Measurements from ENCODE around the gene CEP131. TPM values are rescaled to one million over a fixed set of nuclear protein-coding genes. Genes with fewer than 3 reads are reported as not detected.
A peak's percentile ranks its signal among the peaks of the same experiment; 100 is the strongest.

The CEP131 gene
- 5.4 TPM for total RNA-seq

DNA sequence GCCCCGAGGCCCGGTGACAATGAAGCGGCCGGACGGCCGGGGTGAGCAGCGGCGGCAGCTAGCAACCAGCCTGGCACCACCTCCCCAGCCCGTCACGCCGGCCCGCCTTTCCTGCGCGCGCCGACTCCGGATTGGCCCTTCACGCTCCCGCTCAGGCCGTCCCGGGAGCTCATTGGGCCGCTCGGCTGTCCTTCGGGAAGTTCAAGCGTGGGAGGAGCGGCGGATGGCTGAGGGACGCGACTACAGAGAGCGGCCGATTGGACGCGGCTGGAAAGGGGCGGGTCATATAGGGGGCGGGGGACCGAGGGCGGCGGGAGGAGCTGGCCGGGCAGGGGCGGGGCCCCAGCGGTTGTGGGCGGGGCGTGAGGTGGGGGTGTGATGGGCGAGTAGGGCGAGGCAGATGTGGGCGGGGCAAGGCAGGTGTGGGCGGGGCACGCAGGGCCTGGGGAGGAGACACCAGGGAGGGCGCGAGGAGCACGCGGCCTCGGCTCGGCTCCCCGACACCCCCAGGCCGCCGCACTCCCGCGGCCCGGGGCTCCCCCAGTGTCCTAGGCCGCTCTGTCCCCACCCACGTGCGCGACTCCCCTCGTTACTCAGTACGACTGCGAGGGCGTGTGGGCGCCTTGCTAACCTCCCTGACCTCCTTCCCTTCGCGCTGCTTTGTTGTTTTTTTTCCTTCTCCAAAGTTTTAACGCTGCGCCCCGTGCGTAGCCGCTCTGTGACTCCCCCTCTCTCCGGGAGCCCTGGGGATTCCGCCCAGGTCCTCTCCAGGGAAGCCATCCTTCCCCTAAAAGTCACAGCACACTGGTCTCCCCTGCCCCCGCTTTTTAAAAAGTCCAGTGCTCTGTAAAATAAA is at the start of gene CEP131:
CEP131 (minus strand) TSS at position 60 of the 856 bp plus-strand sequence. CDS start 2,909 bp downstream, outside the sequence.
- peak; percentile 99 for DNase-seq (ENCODE audit: low spot score)

DNA sequence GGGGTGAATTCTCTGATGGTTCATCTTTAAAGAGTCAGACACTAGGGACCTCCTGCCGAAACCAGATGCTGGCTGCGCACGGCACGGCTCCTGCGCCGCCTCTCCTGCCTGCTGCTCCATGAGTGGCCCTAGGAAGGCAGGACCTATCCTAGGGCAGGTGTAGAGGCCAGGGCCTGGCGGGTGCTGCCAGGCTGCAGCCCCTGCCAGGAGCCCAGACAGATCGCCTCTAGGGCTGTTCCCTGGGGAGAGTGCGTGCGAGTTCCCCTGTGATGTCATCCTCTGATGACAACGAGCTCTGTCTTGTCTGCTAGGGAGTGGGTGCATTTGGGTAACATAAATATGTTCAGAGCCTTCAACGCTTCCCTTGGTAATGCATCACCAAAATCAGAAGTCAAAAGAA is 48.5 kb upstream of the CEP131 start:
- DNase-seq (ENCODE audit: low spot score): no peak

DNA sequence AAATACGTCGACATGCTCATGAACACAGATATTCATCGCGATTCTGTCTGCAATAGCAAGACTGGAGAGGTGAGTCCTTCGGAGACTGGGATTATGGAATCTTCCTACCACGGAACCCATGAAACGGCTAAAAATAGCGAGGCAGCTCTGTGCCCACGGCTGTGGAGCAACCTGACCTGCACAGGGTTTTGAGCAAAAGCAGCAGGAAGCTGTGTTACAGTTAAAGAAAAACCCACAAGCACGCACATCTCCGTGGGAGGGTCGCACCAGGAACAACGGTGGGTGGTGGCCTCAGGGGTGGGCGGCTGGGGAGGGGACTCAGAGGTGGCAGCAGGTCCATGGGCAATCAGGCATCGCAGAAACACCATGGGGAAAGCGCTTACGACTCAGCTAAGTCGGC is 47.5 kb upstream of the CEP131 start:
- DNase-seq (ENCODE audit: low spot score): no peak

DNA sequence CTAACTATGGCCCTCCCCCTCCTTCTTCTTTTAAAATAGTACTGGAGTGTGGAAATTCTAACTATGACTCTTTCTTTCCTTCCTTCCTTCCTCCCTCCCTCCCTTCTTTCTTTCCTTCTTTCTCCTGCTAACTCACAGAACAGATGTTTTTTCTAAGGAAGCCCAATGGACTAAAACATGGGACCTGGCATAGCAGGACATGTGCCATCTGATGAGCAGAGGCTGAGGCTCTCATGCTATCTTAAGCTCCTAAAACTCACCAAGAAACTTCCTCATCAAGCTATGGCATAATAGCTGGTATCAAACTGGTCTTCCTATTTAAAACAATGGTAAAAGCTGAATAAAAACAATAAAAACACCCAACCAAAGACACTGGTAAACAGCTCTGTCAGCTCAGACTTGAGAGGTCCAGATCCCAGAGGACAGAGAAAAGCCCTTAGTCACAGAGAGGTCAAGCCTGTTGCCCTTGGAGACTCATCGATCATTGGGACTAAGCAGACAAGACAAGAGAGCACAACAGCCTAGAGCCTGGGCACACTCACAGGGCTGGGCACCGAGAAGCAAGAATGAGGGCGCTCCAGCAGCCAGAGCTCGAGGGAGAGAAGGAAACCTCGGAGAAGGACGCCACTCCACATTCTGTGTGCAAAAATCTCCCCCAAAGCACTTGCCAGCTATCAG is 44.8 kb upstream of the CEP131 start:
- no peak for DNase-seq (ENCODE audit: low spot score)

DNA sequence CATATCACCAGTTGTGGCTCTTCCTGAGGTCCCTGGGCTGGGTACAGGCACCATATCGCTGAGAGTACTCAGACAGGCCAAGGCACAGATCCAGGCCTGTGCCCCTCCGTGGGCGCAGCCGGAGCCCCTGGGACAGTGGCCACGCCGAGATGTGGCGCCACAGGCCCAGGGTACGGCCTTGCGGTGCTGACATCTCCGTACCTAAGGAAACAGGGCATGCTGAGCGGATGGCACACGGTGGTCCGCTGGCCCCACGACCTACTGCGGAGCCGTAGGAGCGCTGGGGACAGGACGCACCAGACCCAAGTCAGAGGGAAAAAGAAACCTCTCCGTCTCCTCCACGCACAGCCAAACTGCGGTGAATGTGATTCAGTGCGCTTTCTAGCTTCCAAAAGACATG is 42.8 kb upstream of the CEP131 start:
- DNase-seq (ENCODE audit: low spot score): no peak

DNA sequence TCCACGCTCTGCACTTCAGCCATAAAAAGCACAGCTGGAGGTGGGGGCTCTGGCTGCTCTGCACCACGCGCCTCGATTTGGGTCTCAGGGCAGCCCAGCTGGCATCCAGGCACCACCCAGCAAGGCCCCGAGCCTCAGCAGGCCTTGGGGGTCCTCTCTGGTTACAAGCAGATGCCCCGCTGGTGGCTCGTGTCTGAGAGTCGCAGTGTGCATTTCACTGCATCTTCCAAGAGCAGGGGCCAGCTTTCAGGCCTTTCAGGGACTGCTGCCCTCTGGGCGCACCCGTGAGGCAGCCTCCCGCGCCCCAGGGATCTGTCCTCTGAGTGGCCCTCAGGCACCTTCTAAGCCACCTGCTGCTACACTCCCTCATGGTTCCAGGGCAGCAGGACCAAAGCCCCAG is 41.9 kb upstream of the CEP131 start:
- DNase-seq (ENCODE audit: low spot score): no peak

DNA sequence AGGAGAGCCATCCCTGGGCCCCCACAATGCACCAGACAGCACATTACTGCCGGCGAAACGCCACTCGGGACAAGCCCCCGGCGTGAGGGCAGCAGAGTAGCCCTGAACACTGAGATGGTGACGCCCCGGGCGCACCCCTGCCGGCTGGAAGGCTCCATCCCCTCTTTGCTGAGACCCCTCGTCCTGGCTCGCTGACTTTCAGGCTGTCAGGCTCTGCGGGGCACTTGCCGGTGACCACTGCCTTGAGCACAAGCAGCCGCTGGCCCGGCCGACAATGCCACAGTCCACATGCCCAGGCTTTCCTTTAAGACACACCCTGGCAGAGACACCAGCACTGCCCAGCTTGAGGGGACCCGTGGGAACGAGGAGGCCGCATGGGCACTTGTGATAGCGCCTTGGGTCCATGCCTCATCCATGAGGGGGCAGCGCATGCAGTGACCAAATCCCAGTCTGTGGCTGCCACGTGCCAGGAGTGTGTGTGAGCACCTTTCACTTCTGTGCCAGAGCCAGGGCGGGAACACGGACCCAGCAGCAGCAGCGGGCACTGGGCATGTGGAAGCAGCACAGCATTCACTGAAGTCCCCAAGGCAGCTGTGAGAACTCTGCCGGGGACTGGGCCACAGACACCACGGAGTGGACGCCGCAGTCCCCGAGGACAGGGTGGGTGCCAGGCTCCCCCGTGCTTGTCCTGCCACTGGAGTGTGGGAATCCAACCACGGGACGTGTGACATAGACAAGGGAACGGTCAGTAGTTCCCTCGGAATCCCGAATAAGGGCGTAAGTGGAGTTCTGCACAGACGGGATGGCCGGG is 40.8 kb upstream of the CEP131 start:
- DNase-seq (ENCODE audit: low spot score): no peak

DNA sequence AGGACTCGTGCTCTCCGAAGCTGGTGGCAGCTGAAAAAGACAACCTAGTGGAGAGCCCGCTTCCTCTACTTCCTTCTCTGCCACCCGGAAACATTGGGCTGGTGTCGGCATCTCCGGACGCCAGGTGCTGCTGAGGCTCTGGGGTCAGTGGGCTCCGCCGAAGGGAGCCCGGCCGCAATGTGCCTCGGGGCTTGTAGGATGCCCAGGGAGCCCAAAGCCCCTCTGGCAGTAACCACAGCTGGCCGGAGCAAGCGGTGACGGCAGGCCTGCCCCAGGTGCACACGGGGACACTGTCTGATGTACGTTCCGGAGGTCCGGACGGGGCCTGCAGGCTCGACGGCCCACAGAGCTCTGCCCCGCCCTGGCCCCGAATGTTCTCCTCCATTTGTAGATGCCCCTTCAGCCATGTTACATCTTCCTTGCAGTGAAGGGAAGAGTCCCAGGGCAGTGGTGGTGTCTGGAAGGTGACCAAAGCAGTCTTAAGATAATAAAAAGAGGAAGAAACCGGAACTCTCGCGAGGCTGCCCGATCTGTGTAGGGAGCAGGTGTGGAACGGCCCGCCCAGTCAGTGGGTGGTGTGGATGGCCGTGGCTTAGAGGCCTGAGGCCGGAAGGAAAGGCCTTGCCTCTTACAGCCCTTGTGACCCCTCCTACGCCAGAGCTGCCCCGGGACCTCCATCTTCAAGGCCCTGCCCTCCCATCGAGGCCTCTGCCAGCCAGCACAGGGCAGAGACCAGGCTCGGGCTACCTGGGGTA is 39.0 kb upstream of the CEP131 start:
- DNase-seq (ENCODE audit: low spot score): no peak

DNA sequence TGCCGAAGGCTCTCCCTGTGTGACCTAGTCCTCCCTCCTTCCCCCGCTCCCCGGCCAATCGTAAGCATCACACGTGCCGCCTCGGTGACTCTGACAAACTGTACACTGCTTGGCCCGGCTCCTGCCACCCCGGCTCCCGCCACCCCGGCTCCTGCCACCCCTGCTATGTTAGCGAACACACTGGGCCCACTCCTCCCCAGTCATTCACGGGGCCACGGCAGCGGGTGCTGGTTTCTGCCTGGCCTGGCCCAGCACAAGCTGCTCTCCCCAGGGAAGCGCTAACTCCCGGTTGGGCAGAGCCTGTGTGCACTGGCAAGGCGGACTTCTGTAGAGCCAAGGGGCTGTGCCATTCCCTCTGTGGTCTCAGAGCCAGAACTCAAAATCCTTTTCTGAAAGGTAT is 38.3 kb upstream of the CEP131 start:
- DNase-seq (ENCODE audit: low spot score): no peak

DNA sequence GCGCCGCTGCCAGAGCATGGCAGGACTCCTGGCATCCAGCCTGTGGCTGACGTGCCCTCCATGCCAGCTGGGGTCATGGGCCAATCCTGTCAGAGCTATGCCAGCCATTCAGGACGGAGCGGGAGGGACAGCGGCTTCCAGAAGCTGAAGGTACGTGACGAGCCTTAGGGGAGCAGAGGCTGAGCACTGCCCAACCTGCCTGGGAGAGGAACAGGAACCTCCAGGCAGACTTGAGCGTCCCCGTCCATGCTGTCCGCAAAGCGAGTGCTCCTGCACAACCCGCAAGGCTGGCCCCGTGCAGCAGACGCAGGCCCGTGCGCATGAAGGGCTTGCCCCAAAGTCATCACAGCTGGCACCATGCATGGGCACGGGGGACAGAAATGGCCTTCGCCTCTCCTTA is 37.9 kb upstream of the CEP131 start:
- no peak for DNase-seq (ENCODE audit: low spot score)

DNA sequence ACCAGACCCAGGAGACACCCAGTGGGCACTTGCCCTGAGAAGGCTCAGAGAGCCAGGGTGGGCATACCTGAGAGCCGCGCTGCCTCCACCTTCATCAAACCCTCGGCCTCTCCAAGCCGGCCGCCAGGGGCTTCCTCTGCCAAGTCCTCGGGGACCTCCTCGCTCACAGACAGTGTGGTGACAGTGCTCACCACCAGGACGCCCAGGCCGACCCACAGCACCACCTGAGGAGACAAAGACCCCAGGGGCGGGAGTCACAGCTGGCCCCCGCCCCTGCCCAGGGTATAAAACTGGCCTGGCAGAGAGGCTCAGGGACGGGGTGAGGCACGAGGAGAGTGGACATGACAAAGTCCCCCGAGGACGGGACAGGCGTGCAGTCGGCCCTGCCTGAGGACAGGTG is 37.4 kb upstream of the CEP131 start:
- DNase-seq (ENCODE audit: low spot score): no peak

DNA sequence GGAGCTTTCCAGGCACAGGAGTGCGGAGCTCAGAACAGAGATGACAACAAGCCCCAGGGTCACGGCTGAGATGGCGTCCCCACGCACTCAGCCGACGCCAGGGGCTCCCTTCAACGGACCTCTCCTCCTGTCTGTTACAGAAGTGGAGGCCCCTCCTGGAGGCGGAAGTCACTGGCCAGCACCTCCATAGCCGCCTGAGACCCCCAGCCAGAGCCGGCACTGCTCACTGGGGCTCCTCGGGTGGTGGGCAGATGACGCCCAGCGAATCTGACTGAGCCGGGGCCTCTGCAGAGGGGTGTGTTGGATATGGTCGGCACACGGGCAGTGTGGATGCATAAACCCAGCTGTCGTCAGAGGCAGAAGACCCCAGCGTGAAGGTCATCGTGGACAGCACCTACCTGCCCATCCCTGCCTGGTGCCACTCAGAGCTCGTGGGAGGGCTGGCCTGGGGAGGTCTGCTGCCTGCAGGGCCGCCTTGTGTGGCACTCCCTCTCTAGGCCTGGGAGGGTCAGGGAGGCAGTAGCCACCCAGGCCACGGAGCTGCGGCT is 36.4 kb upstream of the CEP131 start:
- DNase-seq (ENCODE audit: low spot score): no peak

DNA sequence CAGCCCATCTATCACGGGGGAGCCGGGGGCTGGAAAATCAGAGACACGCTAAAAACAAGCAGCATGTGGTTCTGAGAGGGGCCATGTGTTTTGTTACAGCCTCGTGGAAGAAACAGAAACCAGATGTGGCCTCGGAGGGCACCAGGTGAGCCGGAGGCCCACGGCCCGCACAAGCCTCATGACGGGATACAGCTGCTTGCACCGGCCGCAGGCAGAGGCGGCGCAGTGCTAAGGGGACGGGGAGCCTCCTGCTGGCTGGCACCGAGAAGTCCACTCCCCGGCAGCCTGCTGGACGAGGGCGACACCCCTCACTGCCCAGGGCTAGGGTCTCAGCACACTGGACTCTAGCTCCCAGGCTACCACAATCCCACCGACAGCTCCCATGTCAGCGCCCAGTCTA is 35.5 kb upstream of the CEP131 start:
- no peak for DNase-seq (ENCODE audit: low spot score)

DNA sequence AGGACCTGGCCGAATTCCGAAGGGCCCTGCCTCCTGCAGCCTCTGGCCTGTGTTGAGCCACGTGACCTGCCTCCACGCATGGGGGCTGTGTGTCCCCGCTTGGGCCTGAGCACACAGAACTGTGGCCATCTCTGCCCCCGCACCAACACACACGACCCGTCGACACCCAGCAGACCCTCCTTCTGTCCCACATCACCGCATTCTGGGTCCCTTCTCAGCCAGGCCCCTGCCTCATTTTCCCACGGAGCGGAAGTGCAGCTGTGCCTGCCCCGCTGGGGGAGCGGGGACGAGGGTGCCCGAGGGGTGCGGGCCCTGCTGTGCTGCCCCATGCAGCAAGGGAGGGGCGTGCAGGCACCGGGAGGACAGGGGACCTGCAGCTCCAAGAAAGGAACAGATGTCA is 34.8 kb upstream of the CEP131 start:
- DNase-seq (ENCODE audit: low spot score): no peak

DNA sequence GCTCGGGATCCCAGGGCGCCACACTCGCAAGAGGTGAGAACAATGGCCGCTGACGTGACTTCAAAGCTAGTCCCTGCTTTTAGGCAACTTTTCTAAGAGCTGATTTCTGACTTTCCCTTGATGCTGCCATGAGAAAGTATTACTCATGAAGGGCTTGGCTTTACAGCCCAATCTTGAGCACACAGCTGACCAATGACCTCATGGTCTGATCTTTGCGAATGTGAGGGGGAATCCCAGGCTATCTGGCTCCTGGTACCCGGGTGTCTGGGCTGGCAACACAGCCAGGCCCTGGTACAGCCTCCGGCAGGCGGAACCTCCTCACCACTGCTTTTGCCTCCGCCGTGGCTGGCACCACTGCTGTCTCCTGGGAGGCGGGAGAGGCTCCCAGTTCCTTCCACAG is 33.9 kb upstream of the CEP131 start:
- no peak for DNase-seq (ENCODE audit: low spot score)

DNA sequence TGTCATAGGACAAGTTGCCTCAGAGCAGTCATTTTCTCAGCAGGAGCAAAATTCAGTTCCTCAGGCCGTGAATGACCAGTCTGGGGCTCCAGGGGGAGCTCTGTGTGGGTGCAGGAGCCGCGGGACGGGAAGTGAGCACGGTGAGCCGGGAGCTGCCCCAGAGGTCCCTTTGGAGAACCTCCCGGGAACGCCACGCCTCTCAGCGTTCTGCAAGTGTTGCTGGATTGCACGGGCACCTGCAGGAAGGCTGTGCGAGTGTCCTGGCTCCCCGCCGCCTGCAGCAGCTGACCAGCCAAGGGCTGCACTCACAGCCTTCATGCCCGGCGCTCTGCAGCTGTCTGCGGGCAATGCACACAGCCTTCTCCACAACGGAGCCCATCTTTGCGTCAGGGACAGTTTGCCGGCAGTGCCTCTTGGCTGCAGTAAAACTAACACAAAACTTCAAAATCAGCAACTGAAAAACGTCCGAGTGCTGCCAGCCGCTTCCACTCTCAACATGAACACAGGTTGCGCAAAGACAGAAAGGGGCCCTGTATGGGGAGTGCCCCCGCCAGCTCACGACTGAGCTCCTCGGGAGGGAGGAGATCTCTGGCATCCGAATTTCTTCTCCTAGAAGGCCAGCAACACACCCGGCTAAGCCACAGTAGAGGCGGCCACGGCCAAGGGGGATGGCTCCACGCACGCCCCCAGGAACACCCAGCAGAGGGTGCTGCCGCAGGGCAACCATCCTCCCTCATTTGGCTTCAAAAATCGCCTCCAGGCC is 32.4 kb upstream of the CEP131 start:
- DNase-seq (ENCODE audit: low spot score): peak; percentile 75

DNA sequence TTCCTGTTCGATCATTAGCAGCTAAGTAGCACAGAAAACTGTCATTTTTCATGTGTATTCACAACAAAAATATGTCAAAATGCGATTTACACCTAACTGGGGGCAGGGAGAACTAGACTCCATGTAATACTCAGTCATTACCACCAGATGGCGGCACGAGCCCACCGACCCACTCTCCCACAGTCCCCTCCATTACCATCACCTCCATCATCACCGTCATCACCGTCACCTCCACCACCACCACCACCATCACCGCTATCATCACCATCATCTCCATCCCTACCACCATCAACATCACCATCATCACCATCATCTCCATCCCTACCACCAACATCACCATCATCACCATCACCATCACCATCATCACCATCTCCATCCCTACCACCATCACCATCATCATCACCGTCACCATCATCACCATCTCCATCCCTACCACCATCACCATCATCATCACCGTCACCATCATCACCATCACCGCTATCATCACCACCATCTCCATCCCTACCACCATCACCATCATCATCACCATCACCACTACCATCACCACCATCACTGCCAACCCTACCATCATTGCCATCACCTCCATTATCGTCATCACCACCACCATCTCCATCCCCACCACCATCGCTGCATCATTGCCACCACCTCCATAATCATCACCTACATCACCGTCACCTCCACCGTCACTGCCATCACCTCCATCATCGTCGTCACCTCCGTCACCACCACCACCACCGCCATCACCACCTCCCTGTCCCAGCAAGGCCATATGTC is 30.8 kb upstream of the CEP131 start:
- DNase-seq (ENCODE audit: low spot score): no peak

DNA sequence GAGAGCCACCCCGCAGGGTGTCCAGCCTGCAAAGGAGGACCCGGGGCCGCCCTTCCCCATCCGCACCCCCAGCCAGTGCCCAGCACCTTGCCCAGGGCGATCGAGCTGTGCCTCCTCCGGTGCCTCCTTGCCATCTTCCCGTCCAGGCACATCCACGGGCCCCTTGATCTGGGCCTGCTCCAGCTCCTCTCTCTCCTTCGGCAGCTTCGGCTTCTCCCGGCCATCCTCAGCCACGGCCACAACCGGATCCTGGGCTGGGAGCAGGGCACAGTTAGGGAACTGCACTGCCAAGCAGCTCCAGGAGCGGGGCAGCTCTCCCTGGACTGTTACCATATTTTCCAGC is 30.2 kb upstream of the CEP131 start:
- DNase-seq (ENCODE audit: low spot score): no peak

DNA sequence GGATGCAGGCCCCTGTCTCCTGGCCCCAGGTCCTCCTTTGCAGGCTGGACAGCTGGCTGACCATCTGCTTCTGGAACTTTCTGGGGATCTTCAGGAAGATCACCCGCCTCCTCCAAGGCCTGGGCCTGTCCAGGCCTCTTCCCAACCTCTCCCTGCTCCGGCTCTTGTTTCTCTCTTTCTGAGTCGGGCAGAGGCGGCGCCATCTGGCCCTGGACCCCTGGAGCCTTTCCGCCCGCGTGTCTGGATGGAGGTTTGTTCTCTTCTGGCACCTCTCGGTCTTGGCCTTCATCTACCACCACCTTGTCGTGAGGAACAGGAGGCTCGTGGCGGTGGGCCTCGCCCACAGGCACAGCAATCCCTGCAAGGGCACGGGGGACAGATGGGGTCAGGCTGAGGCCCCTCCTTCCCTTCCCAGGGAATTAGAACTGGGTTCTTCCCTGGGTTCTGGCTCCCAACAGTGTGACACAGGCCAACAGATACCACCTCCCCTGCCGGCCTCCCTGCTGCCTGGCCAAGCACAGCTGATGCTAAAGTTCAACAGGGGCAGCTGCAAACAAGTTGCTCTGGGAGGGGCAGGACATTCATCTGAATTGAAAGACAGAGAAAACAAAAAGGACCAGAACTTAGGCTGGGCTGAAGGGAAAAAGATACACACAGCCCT is 29.7 kb upstream of the CEP131 start:
- DNase-seq (ENCODE audit: low spot score): no peak
